Measurements from ENCODE around the gene MYO18A. TPM values are rescaled to one million over a fixed set of nuclear protein-coding genes. Genes with fewer than 3 reads are reported as not detected.
A peak's percentile ranks its signal among the peaks of the same experiment; 100 is the strongest.

MYO18A gene
- total RNA-seq, 1 donor from 2014 or later = 465 TPM

GRCh38 chr17:29145289-29146073, 34.7 kb downstream of the MYO18A start:
- Mint-ChIP-seq H3K9me3 (ENCODE audit: unreplicated experiment) (peaks cover 17% of the 10 kb centered on the region), H3K27me3 (ENCODE audit: unreplicated experiment) (peaks cover 16% of the 10 kb centered on the region), H3K27ac (ENCODE audit: unreplicated experiment) (peak overlapping the region; percentile 95), H3K4me3 (ENCODE audit: unreplicated experiment) (peak overlapping the region; percentile 48), H3K4me1 (ENCODE audit: low read depth, unreplicated experiment) (peaks cover 65% of the 10 kb centered on the region), H3K36me3 (ENCODE audit: unreplicated experiment) (peaks cover under 1% of the 10 kb centered on the region)
- peak; percentile 66 for DNase-seq
- TF ChIP-seq, protein P1, sequence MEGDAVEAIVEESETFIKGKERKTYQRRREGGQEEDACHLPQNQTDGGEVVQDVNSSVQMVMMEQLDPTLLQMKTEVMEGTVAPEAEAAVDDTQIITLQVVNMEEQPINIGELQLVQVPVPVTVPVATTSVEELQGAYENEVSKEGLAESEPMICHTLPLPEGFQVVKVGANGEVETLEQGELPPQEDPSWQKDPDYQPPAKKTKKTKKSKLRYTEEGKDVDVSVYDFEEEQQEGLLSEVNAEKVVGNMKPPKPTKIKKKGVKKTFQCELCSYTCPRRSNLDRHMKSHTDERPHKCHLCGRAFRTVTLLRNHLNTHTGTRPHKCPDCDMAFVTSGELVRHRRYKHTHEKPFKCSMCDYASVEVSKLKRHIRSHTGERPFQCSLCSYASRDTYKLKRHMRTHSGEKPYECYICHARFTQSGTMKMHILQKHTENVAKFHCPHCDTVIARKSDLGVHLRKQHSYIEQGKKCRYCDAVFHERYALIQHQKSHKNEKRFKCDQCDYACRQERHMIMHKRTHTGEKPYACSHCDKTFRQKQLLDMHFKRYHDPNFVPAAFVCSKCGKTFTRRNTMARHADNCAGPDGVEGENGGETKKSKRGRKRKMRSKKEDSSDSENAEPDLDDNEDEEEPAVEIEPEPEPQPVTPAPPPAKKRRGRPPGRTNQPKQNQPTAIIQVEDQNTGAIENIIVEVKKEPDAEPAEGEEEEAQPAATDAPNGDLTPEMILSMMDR (IDR thresholded peaks at IDR 0.05; ENCODE audit: partially characterized antibody, unreplicated experiment) = peak; percentile 50

DNA sequence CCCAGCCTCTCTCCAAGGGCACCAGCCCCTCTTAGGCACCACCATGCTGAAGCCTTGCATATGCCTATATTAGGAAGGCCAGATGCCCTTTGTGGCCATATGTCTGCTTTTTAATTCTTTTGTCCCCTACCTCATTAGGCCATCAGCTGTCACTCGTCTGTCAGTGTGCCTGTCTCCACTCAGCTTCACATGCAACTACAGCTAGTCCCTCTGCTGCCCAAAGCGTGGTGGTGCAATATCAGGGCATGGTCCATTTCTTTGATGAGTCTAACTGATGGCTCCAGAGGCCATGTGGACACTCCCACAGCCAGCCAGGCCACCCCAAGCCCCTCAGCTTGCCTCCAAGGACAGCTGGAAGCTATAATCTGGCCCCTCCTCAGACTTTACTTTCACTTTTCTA, 36.3 kb downstream of the MYO18A start:
- TF ChIP-seq, protein P1 (IDR thresholded peaks at IDR 0.05; ENCODE audit: partially characterized antibody, unreplicated experiment) = peak; percentile 74
- no peaks in the 10 kb centered on the region for H3K36me3 Mint-ChIP-seq (ENCODE audit: unreplicated experiment)
- H3K4me3 Mint-ChIP-seq (ENCODE audit: unreplicated experiment) = peak overlapping the region; percentile 84
- DNase-seq = peak; percentile 81
- H3K9me3 Mint-ChIP-seq (ENCODE audit: unreplicated experiment) = peaks cover 20% of the 10 kb centered on the region
- peaks cover 68% of the 10 kb centered on the region for H3K4me1 Mint-ChIP-seq (ENCODE audit: low read depth, unreplicated experiment)
- H3K27ac Mint-ChIP-seq (ENCODE audit: unreplicated experiment) = peak overlapping the region; percentile 100
- H3K27me3 Mint-ChIP-seq (ENCODE audit: unreplicated experiment) = peaks cover 20% of the 10 kb centered on the region

DNA sequence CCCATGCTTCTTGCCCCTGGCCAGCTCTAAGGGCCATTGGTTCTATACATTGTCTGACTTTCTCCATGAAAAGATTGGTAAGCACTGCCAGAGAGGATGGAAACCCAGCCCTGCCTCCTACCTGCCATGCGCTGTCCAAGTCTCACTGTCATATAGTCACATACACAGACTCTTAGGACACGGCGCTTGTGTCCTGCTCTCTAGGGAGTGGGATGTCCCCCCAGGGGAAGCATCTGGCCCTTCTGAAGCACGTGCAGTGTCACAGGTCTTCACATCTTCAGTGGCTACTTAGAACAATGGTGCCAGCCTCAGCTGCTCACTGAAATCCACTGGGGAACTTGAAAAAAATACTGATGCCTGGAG, 38.7 kb downstream of the MYO18A start:
- Mint-ChIP-seq H3K27me3 (ENCODE audit: unreplicated experiment) (peaks cover 21% of the 10 kb centered on the region), H3K9me3 (ENCODE audit: unreplicated experiment) (peaks cover 18% of the 10 kb centered on the region), H3K27ac (ENCODE audit: unreplicated experiment) (peak overlapping the region; percentile 100), H3K36me3 (ENCODE audit: unreplicated experiment) (no peaks in the 10 kb centered on the region), H3K4me1 (ENCODE audit: low read depth, unreplicated experiment) (peaks cover 75% of the 10 kb centered on the region), H3K4me3 (ENCODE audit: unreplicated experiment) (peak overlapping the region; percentile 94)
- TF ChIP-seq, protein P1 (IDR thresholded peaks at IDR 0.05; ENCODE audit: partially characterized antibody, unreplicated experiment) = no peak
- peak; percentile 36 for DNase-seq

GRCh38 chr17:29140631-29141513, 39.3 kb downstream of the MYO18A start:
- Mint-ChIP-seq H3K4me1 (ENCODE audit: low read depth, unreplicated experiment) (peaks cover 76% of the 10 kb centered on the region), H3K27me3 (ENCODE audit: unreplicated experiment) (peaks cover 21% of the 10 kb centered on the region), H3K9me3 (ENCODE audit: unreplicated experiment) (peaks cover 22% of the 10 kb centered on the region), H3K27ac (ENCODE audit: unreplicated experiment) (peak overlapping the region; percentile 100), H3K4me3 (ENCODE audit: unreplicated experiment) (peak overlapping the region; percentile 94), H3K36me3 (ENCODE audit: unreplicated experiment) (no peaks in the 10 kb centered on the region)
- DNase-seq = peak; percentile 75
- TF ChIP-seq, protein P1 (IDR thresholded peaks at IDR 0.05; ENCODE audit: partially characterized antibody, unreplicated experiment) = no peak

All from glutamatergic neuron (in vitro differentiated cells).